ENCODE results near the gene CHML.

GRCh38 chr1:241624935-241625334, 15.2 kb downstream of the CHML start:
- TF ChIP-seq EZH2phosphoT487 (IDR thresholded peaks at IDR 0.05; ENCODE audit: insufficient read depth, low read depth) (no peak), EZH2 (IDR thresholded peaks at IDR 0.05; ENCODE audit: insufficient read depth, poor library complexity, severe bottlenecking) (no peak)
